ENCODE data around the gene ANKRD53. TPM values are rescaled to one million over a fixed set of nuclear protein-coding genes. Genes with fewer than 3 reads are reported as not detected.
"Not testable (repeated sequence)": the region's sequence is repeated elsewhere in the genome, so short reads cannot be mapped to it uniquely, and the experiment has no call there.

Gene ANKRD53
- total RNA-seq, 2 experiments from 2014 or later, result 0.24 TPM; not detected in 1

DNA sequence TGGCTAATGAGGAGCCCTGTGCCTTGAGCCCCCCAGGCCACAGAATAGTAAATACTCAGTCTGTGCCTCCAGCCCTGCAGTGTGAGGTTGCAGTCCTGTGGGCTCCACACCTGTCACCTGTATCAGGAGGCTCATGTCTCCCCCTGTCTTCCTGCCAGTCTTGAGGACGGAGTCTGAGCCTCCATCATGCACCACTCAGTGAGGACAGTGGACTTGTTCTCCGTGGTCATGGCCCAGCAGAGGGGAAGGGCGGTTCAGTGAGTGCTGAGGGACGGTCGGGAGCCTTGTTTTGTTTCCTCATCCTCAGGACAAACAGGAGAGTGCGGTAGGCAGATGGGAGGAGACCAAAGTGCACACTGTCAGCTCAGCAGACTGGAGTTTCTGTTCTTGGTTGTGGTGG is 33.4 kb downstream of the ANKRD53 start:
- H3K9me3 Mint-ChIP-seq; CTCF ChIA-PET; H3K4me3 Mint-ChIP-seq; H3K4me1 Mint-ChIP-seq (ENCODE audit: low read depth); intact Hi-C loops (cut with micrococcal nuclease); H3K27ac Mint-ChIP-seq; DNase-seq; H3K36me3 Mint-ChIP-seq (ENCODE audit: low read depth): not testable (repeated sequence)
- peaks cover 15% of the 10 kb centered on the region for H3K27me3 Mint-ChIP-seq (ENCODE audit: low read depth)

GRCh38 chr2:71018625-71019024 is 40.2 kb downstream of the ANKRD53 start:
- Mint-ChIP-seq H3K27ac (no peak overlapping the region), H3K4me1 (ENCODE audit: low read depth) (peaks cover 8% of the 10 kb centered on the region), H3K36me3 (ENCODE audit: low read depth) (no peaks in the 10 kb centered on the region), H3K9me3 (no peaks in the 10 kb centered on the region), H3K4me3 (no peak overlapping the region), H3K27me3 (ENCODE audit: low read depth) (no peaks in the 10 kb centered on the region)
- intact Hi-C loops (cut with micrococcal nuclease), result no loop called here
- CTCF ChIA-PET, result no interaction called here
- DNase-seq, result no peak

- H3K4me1 Mint-ChIP-seq (ENCODE audit: low read depth), result peaks cover 15% of the 10 kb centered on the region
- intact Hi-C loops (cut with micrococcal nuclease), result loop anchor here (5.0 kb wide), 1 partner anchor 257 kb away; no protein-coding TSS in a partner anchor
- H3K36me3 Mint-ChIP-seq (ENCODE audit: low read depth); H3K4me3 Mint-ChIP-seq; DNase-seq; H3K9me3 Mint-ChIP-seq; CTCF ChIA-PET; H3K27ac Mint-ChIP-seq; H3K27me3 Mint-ChIP-seq (ENCODE audit: low read depth): not testable (repeated sequence)
Measured at GRCh38 chr2:71019989-71020388, 41.6 kb downstream of the ANKRD53 start.

DNA sequence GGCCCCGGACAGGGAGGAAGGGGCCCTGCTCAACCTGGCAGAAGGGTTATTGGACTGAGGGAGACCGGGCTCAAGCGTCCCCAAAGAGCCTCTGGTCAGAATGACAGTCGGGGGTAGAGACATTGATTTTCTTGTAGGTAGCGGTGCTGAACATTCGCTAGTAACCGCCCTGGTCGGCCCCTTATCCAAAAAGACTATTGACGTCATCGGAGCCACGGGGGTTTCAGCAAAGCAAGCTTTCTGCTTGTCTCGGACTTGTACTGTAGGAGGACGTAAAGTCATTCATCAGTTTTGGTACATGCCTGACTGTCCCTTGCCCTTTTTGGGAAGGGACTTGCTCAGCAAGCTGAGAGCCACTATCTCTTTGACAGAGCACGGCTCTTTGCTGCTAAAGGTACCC is 43.0 kb downstream of the ANKRD53 start:
- H3K27me3 Mint-ChIP-seq (ENCODE audit: low read depth); DNase-seq; H3K9me3 Mint-ChIP-seq; H3K4me3 Mint-ChIP-seq; H3K27ac Mint-ChIP-seq; H3K36me3 Mint-ChIP-seq (ENCODE audit: low read depth): not testable (repeated sequence)
- CTCF ChIA-PET, result interaction anchor here (0.6 to 1.0 kb wide), 2 partner anchors 133 to 292 kb away, joined by 3 read pairs; no protein-coding TSS in a partner anchor
- intact Hi-C loops (cut with micrococcal nuclease), result loop anchor here (5.0 kb wide), 1 partner anchor 256 kb away; no protein-coding TSS in a partner anchor
- H3K4me1 Mint-ChIP-seq (ENCODE audit: low read depth), result peaks cover 15% of the 10 kb centered on the region

GRCh38 chr2:71023553-71024243 is 45.3 kb downstream of the ANKRD53 start:
- DNase-seq, result peak; percentile 90
- Mint-ChIP-seq H3K27ac (peak overlapping the region; percentile 79), H3K4me1 (ENCODE audit: low read depth) (peaks cover 15% of the 10 kb centered on the region)
- not testable (repeated sequence) for H3K27me3 Mint-ChIP-seq (ENCODE audit: low read depth); H3K4me3 Mint-ChIP-seq; H3K9me3 Mint-ChIP-seq; H3K36me3 Mint-ChIP-seq (ENCODE audit: low read depth)
- CTCF ChIA-PET, result interaction anchor here (0.6 to 2.6 kb wide), 10 partner anchors 15 to 1578 kb away, joined by 3 to 11 read pairs (median 3); partner anchors contain the start of gene ZNF638
- intact Hi-C loops (cut with micrococcal nuclease), result loop anchor here (1.0 to 5.0 kb wide), 8 partner anchors 26 to 487 kb away; partner anchors contain the start of genes MCEE, MPHOSPH10, NAGK and PAIP2B

Other genes starting within 250 kb of the ANKRD53 start
- gene ADD2, start 210.4 kb upstream of the ANKRD53 start, total RNA-seq, result 10 to 100 TPM; 42.9 to 46.2 TPM
- gene FIGLA, start 188.0 kb upstream of the ANKRD53 start, total RNA-seq, result not detected
- gene CLEC4F, start 158.0 kb upstream of the ANKRD53 start, total RNA-seq, result not detected
- not detected for gene CD207, start 142.8 kb upstream of the ANKRD53 start, total RNA-seq
- gene VAX2, start 78.1 kb upstream of the ANKRD53 start, total RNA-seq, result not detected
- not detected for gene ATP6V1B1, start 42.7 kb upstream of the ANKRD53 start, total RNA-seq
- 10 to 100 TPM; 17.8 to 18.7 TPM for gene TEX261, start 16.2 kb downstream of the ANKRD53 start, total RNA-seq
- gene NAGK, start 90.0 kb downstream of the ANKRD53 start, total RNA-seq, result 10 to 100 TPM; 33.2 to 38.3 TPM
- gene MCEE, start 151.6 kb downstream of the ANKRD53 start, total RNA-seq, result 10 to 100 TPM; 14.0 to 15.8 TPM
- 10 to 100 TPM; 27.0 to 32.3 TPM for gene MPHOSPH10, start 152.0 kb downstream of the ANKRD53 start, total RNA-seq
- 1 to 10 TPM; 3.0 to 3.2 TPM for gene PAIP2B, start 248.5 kb downstream of the ANKRD53 start, total RNA-seq

All from activated naive CD4-positive, alpha-beta T cell treated with anti-CD3 and anti-CD28 coated beads for 36 hours (primary cell).